CMK (cell line): Measurements from ENCODE around the gene FBF1.

ENCODE experiments used
- DNase-seq: peaks from one replicate; pipeline ENCODE4 v3.0.0-alpha.2; 2010; ENCODE audit warnings: low read depth

FBF1 gene

GRCh38 chr17:75917141-75917916, 23.5 kb downstream of the FBF1 start:
- no peak for DNase-seq

- no peak for DNase-seq
These were observed 25.6 kb downstream of the FBF1 start for GRCh38 chr17:75915268-75915667.

GRCh38 chr17:75914643-75915267, 26.1 kb downstream of the FBF1 start:
- DNase-seq, result no peak

- no peak for DNase-seq
These were observed 27.2 kb downstream of the FBF1 start for GRCh38 chr17:75913537-75914210.

GRCh38 chr17:75910699-75911098, 30.1 kb downstream of the FBF1 start:
- no peak for DNase-seq

- DNase-seq, result no peak
These were observed 31.0 kb downstream of the FBF1 start for GRCh38 chr17:75909812-75910274.

- DNase-seq, result no peak
These were observed 31.6 kb downstream of the FBF1 start for GRCh38 chr17:75909051-75909811.

GRCh38 chr17:75908201-75908600, 32.6 kb downstream of the FBF1 start:
- no peak for DNase-seq

GRCh38 chr17:75906143-75906884, 34.5 kb downstream of the FBF1 start:
- no peak for DNase-seq

GRCh38 chr17:75904749-75905521, 35.9 kb downstream of the FBF1 start, which contains the start of gene MRPL38:
MRPL38 (minus strand) TSS chr17:75904884; CDS start chr17:75904875, 9 bp downstream.
- peak; percentile 89 for DNase-seq

GRCh38 chr17:75902406-75902805, 38.4 kb downstream of the FBF1 start:
- no peak for DNase-seq

GRCh38 chr17:75901727-75902126, 39.1 kb downstream of the FBF1 start:
- no peak for DNase-seq

- DNase-seq, result no peak
These were observed 39.9 kb downstream of the FBF1 start for GRCh38 chr17:75900691-75901533.

- DNase-seq, result no peak
These were observed 40.9 kb downstream of the FBF1 start for GRCh38 chr17:75899767-75900468.

- no peak for DNase-seq
These were observed 41.5 kb downstream of the FBF1 start for GRCh38 chr17:75899353-75899752.

GRCh38 chr17:75898791-75899190, 42.1 kb downstream of the FBF1 start:
- no peak for DNase-seq

GRCh38 chr17:75898065-75898464, 42.8 kb downstream of the FBF1 start:
- no peak for DNase-seq

GRCh38 chr17:75897160-75898019, 43.5 kb downstream of the FBF1 start:
- DNase-seq, result no peak
